Cardiac muscle cell (in vitro differentiated cells and primary cell): ENCODE results near the gene TKT. TPM values are rescaled to one million over a fixed set of nuclear protein-coding genes. Genes with fewer than 3 reads are reported as not detected.
A peak's percentile ranks its signal among the peaks of the same experiment; 100 is the strongest.

Experiments used
- DNase-seq, 2 donors: peaks; one replicate each; pipeline versions ENCODE4 v3.0.0 to v3.0.0-alpha.2; 2010 to 2017; ENCODE audit warnings: low read depth in 1 of 2, low spot score in 1 of 2
- H3K27ac ChIP-seq: fragments of 200-600 bp; sonication (generic); 2 replicates; pipeline ENCODE4 v1.5.1; 2016
- H3K27me3 ChIP-seq: fragments of 200-600 bp; sonication (generic); 2 replicates; pipeline ENCODE4 v1.6.0; 2016; ENCODE audit warnings: control low read depth
- H3K36me3 ChIP-seq: fragments of 200-600 bp; sonication (generic); 2 replicates; pipeline ENCODE4 v1.5.1; 2016; ENCODE audit warnings: control low read depth
- H3K4me1 ChIP-seq: fragments of 200-600 bp; sonication (generic); 2 replicates; pipeline ENCODE4 v1.8.1; 2017; ENCODE audit warnings: low read depth, mild to moderate bottlenecking, mixed run types
- H3K4me3 ChIP-seq: fragments of 200-600 bp; sonication (generic); 2 replicates; pipeline ENCODE4 v1.5.1; 2016; ENCODE audit warnings: mild to moderate bottlenecking
- H3K9me3 ChIP-seq: fragments of 200-600 bp; sonication (generic); 2 replicates; pipeline ENCODE4 v1.5.1; 2017; ENCODE audit warnings: low read depth, mild to moderate bottlenecking, control low read depth
- CTCF ChIP-seq: IDR thresholded peaks from 2 replicates; pipeline ENCODE4 v1.5.1; 2012; ENCODE audit warnings: low read depth, mild to moderate bottlenecking, low read length
- polyA plus RNA-seq: library from polyadenylated mRNA; unstranded; fragments of >200 nt; fragmentation: Nextera tagmentation; extraction: Ambion mirVana; gene quantifications from 2 replicates; pipeline ENCODE4 v1.2.1, GENCODE V29; 2016
- total RNA-seq: library from RNA; depleted of rRNA; stranded (reverse); fragments of >200 nt; gene quantifications from 2 replicates; pipeline ENCODE4 v1.2.3, GENCODE V29; 2016

Gene TKT
- total and polyA plus RNA-seq, 2 experiments from 2014 or later = 70.9 to 119 TPM

- H3K9me3 ChIP-seq = no peaks in the 10 kb centered on the region
- H3K4me3 ChIP-seq = no peak overlapping the region
- no peak for TF ChIP-seq CTCF
- H3K4me1 ChIP-seq = no peaks in the 10 kb centered on the region
- H3K27ac ChIP-seq = no peak overlapping the region
- no peaks in the 10 kb centered on the region for H3K36me3 ChIP-seq
- peak in 1 of 2 donors; percentile 19 for DNase-seq
- peaks cover 19% of the 10 kb centered on the region for H3K27me3 ChIP-seq
These were observed 62.2 kb downstream of the TKT start for GRCh38 chr3:53193466-53194209.

GRCh38 chr3:53192608-53193007, 63.2 kb downstream of the TKT start:
- Histone ChIP-seq H3K4me1 (no peaks in the 10 kb centered on the region), H3K27ac (no peak overlapping the region), H3K9me3 (no peaks in the 10 kb centered on the region), H3K4me3 (no peak overlapping the region), H3K36me3 (no peaks in the 10 kb centered on the region), H3K27me3 (peaks cover 19% of the 10 kb centered on the region)
- no peak for DNase-seq
- no peak for TF ChIP-seq CTCF

GRCh38 chr3:53191836-53192480, 63.9 kb downstream of the TKT start:
- no peak for TF ChIP-seq CTCF
- DNase-seq = no peak
- H3K27ac ChIP-seq = no peak overlapping the region

GRCh38 chr3:53190659-53191058, 65.2 kb downstream of the TKT start:
- no peak for DNase-seq
- Histone ChIP-seq H3K4me1 (no peaks in the 10 kb centered on the region), H3K36me3 (no peaks in the 10 kb centered on the region), H3K4me3 (no peak overlapping the region), H3K27ac (no peak overlapping the region), H3K27me3 (peaks cover 17% of the 10 kb centered on the region), H3K9me3 (no peaks in the 10 kb centered on the region)
- no peak for TF ChIP-seq CTCF

More at GRCh38 chr3:53191836-53192480, 63.9 kb downstream of the TKT start:
- H3K36me3 ChIP-seq = no peaks in the 10 kb centered on the region
- no peaks in the 10 kb centered on the region for H3K9me3 ChIP-seq
- no peaks in the 10 kb centered on the region for H3K4me1 ChIP-seq
- H3K27me3 ChIP-seq = peaks cover 19% of the 10 kb centered on the region
- H3K4me3 ChIP-seq = no peak overlapping the region

- DNase-seq = no peak
These were observed 66.5 kb downstream of the TKT start for GRCh38 chr3:53189276-53189675.

More at GRCh38 chr3:53189276-53189675, 66.5 kb downstream of the TKT start:
- H3K4me1 ChIP-seq = no peaks in the 10 kb centered on the region
- no peak overlapping the region for H3K4me3 ChIP-seq
- no peaks in the 10 kb centered on the region for H3K9me3 ChIP-seq
- H3K27ac ChIP-seq = no peak overlapping the region
- peaks cover 12% of the 10 kb centered on the region for H3K27me3 ChIP-seq
- no peak for TF ChIP-seq CTCF
- H3K36me3 ChIP-seq = no peaks in the 10 kb centered on the region
